DMS153 (cell line): Measurements from ENCODE around the gene KLK7.
A peak's percentile ranks its signal among the peaks of the same experiment; 100 is the strongest.

Source experiments
- DNase-seq: peaks from one replicate; lab custom pipeline; 2025; lab: John Stamatoyannopoulos, UW

Gene KLK7

GRCh38 chr19:50983625-50984292 lies at the start of gene KLK7:
Gene KLK7 (minus strand): TSS chr19:50983917. CDS start chr19:50982399, 1,518 bp downstream.
- no peak for DNase-seq

- no peak for DNase-seq
Observed at GRCh38 chr19:51031880-51032225, 48.1 kb upstream of the KLK7 start.

GRCh38 chr19:51031220-51031879 lies 47.6 kb upstream of the KLK7 start:
- DNase-seq, result no peak

- DNase-seq, result no peak
Observed at GRCh38 chr19:51030631-51031030, 46.9 kb upstream of the KLK7 start.

- no peak for DNase-seq
Observed at GRCh38 chr19:51029718-51030117, 46.0 kb upstream of the KLK7 start.

GRCh38 chr19:51027873-51028272 lies 44.2 kb upstream of the KLK7 start:
- no peak for DNase-seq

- no peak for DNase-seq
Observed at GRCh38 chr19:51027126-51027806, 43.5 kb upstream of the KLK7 start.

- DNase-seq, result peak; percentile 48
Observed at GRCh38 chr19:51026554-51026831, 42.8 kb upstream of the KLK7 start, which contains the start of gene KLK11. Gene KLK11 (minus strand): TSS chr19:51026616. CDS start chr19:51025631, 985 bp downstream.

- DNase-seq, result no peak
Observed at GRCh38 chr19:51025809-51026553, 42.3 kb upstream of the KLK7 start.

GRCh38 chr19:51025401-51025800 lies 41.7 kb upstream of the KLK7 start:
- DNase-seq, result peak; percentile 5

- DNase-seq, result peak; percentile 41
Observed at GRCh38 chr19:51024924-51025323, 41.2 kb upstream of the KLK7 start.

- DNase-seq, result no peak
Observed at GRCh38 chr19:51023946-51024345, 40.2 kb upstream of the KLK7 start.

- DNase-seq, result no peak
Observed at GRCh38 chr19:51022526-51022925, 38.8 kb upstream of the KLK7 start.

- peak; percentile 69 for DNase-seq
Observed at GRCh38 chr19:51020988-51021651, 37.4 kb upstream of the KLK7 start.

GRCh38 chr19:51019544-51019925 lies 35.8 kb upstream of the KLK7 start, which contains the start of gene KLK10:
Gene KLK10 (minus strand): TSS chr19:51019709. CDS start chr19:51019130, 579 bp downstream.
- DNase-seq, result no peak

- DNase-seq, result no peak
Observed at GRCh38 chr19:51018745-51019543, 35.2 kb upstream of the KLK7 start.

- peak; percentile 54 for DNase-seq
Observed at GRCh38 chr19:51016798-51017683, 33.3 kb upstream of the KLK7 start.

- no peak for DNase-seq
Observed at GRCh38 chr19:51015691-51016267, 32.1 kb upstream of the KLK7 start.

- no peak for DNase-seq
Observed at GRCh38 chr19:51014242-51014641, 30.5 kb upstream of the KLK7 start.

GRCh38 chr19:51012661-51013190 lies 29.0 kb upstream of the KLK7 start:
- DNase-seq, result no peak
